ENCODE data around the gene CTBP2.

The CTBP2 gene

DNA sequence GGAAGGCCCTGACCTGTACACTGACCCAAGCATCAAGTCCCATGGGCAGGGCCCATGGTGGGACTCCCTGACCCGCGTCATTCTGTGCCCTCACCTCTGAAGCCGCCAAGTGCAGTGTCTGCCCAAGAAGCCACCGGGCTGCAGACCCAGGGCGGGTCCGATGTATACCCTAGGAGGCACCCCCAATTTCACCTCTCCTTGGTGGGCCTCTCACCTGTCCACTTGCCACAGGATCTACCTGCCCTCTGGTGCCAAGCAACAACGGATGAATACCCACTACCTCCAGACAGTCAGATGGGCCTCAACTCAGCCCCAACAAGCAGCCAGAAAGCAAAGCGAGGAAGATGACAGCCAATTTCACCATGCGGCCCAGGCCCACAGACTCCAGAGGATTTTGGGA lies 92.6 kb downstream of the CTBP2 start:
- H3K4me2 ChIP-seq (ENCODE audit: low read length), result no peak overlapping the region
- H3K36me3 ChIP-seq (ENCODE audit: control insufficient read depth, low read length), result no peaks in the 10 kb centered on the region
- H3K9me2 ChIP-seq (replicated peaks; ENCODE audit: control insufficient read depth, low read length), result no peaks in the 10 kb centered on the region; the same call in 1 of the 2 replicates
- no peak for TF ChIP-seq EZH2phosphoT487 (IDR thresholded peaks at IDR 0.05; ENCODE audit: borderline replicate concordance, low read length)
- TF ChIP-seq, protein P1, sequence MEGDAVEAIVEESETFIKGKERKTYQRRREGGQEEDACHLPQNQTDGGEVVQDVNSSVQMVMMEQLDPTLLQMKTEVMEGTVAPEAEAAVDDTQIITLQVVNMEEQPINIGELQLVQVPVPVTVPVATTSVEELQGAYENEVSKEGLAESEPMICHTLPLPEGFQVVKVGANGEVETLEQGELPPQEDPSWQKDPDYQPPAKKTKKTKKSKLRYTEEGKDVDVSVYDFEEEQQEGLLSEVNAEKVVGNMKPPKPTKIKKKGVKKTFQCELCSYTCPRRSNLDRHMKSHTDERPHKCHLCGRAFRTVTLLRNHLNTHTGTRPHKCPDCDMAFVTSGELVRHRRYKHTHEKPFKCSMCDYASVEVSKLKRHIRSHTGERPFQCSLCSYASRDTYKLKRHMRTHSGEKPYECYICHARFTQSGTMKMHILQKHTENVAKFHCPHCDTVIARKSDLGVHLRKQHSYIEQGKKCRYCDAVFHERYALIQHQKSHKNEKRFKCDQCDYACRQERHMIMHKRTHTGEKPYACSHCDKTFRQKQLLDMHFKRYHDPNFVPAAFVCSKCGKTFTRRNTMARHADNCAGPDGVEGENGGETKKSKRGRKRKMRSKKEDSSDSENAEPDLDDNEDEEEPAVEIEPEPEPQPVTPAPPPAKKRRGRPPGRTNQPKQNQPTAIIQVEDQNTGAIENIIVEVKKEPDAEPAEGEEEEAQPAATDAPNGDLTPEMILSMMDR (IDR thresholded peaks at IDR 0.05; ENCODE audit: low read depth, low read length, poor library complexity, severe bottlenecking), result no peak
- H3K79me2 ChIP-seq (ENCODE audit: control insufficient read depth, low read length), result peaks cover 31% of the 10 kb centered on the region
- H3K4me3 ChIP-seq (ENCODE audit: low read length), result no peak overlapping the region
- peaks cover 14% of the 10 kb centered on the region for H3F3A ChIP-seq (ENCODE audit: control insufficient read depth, insufficient read depth)
- H3K27me3 ChIP-seq (ENCODE audit: control insufficient read depth, low read length), result no peaks in the 10 kb centered on the region
- peaks cover 56% of the 10 kb centered on the region for H3K4me1 ChIP-seq (ENCODE audit: control insufficient read depth, low read length)
- H3K9me3 ChIP-seq (ENCODE audit: control insufficient read depth, insufficient read depth, low read length), result no peaks in the 10 kb centered on the region
- no peaks in the 10 kb centered on the region for H4K20me1 ChIP-seq (ENCODE audit: control insufficient read depth, insufficient read depth, low read depth, low read length)
- H3K27ac ChIP-seq (ENCODE audit: low read depth, low read length), result no peak overlapping the region

DNA sequence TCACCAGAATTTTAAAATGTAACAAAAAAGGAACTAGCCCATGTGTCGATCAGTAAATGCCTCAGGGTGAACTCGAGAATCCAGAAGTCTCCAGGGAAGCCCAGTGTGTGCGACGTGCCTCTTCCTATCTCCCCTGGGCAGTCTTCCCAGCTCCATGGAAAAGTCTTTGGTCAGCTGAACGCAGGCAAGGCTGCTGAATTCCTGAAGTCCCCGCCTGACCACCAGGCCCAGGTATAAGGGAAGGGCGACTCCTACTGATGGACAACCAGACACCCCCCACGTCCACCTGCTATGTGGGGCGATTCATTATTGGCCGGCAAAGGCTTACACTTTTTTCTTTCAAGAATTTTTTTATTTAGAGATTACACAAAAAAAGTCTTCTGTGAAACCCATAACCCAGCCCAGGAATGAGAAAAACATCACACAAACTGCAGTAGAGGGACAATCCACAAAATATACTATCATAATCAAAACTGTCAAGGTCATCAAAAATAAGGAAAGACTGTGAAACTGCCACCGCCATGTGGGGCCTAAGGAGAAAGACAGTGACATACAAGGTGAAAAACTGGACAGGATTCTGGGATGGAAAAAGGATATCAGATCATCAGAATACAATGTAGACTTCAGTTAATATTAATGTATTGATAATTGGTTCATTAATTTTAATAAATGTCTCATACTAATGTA lies 93.5 kb downstream of the CTBP2 start:
- TF ChIP-seq, protein P1 (IDR thresholded peaks at IDR 0.05; ENCODE audit: low read depth, low read length, poor library complexity, severe bottlenecking), result no peak
- no peak for TF ChIP-seq EZH2phosphoT487 (IDR thresholded peaks at IDR 0.05; ENCODE audit: borderline replicate concordance, low read length)
- Histone ChIP-seq H3K27me3 (ENCODE audit: control insufficient read depth, low read length) (no peaks in the 10 kb centered on the region), H4K20me1 (ENCODE audit: control insufficient read depth, insufficient read depth, low read depth, low read length) (no peaks in the 10 kb centered on the region), H3K36me3 (ENCODE audit: control insufficient read depth, low read length) (no peaks in the 10 kb centered on the region), H3F3A (ENCODE audit: control insufficient read depth, insufficient read depth) (peaks cover 14% of the 10 kb centered on the region), H3K4me2 (ENCODE audit: low read length) (peak overlapping the region; percentile 87), H3K4me3 (ENCODE audit: low read length) (no peak overlapping the region), H3K27ac (ENCODE audit: low read depth, low read length) (no peak overlapping the region), H3K9me3 (ENCODE audit: control insufficient read depth, insufficient read depth, low read length) (no peaks in the 10 kb centered on the region), H3K4me1 (ENCODE audit: control insufficient read depth, low read length) (peaks cover 65% of the 10 kb centered on the region), H3K79me2 (ENCODE audit: control insufficient read depth, low read length) (peaks cover 31% of the 10 kb centered on the region), H3K9me2 (replicated peaks; ENCODE audit: control insufficient read depth, low read length) (no peaks in the 10 kb centered on the region)

DNA sequence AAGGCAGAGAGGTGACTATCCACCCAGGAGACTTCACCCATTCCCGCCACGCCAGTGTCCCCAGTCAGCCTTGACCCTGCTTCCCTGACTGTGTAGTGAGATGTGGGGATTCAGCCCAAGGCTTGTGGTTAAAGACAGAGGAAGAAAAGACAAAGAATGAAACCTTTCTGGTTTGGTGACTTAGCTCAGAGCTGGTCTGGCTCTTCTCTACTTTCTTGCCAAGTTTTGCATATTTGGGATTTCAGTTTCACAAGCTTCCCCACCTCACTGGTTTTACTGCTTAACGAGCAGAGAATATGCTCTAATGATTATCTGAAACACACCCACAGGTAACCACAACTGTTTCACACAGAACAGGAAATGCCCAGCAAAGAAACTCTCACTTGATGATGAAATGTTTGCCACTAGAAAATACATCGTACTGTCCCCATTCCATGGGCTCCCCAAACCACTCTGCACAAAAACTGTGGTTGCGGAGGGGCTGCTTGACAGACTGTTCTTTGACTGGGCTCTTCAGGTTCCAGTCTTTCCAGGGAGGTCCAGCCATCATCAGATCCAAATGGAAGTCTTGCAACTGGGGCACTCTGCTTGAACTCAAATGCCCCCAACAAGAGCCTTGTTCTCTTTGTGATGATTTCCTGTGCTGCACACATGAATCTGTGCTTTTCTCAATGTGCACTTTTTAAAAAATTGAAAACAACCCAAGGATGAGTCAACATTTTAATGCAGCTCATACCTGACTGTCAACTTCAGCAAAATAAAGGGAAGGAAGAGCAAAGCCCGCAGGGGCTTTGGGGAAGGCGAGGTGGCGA lies 95.5 kb downstream of the CTBP2 start:
- no peaks in the 10 kb centered on the region for H3K9me2 ChIP-seq (replicated peaks; ENCODE audit: control insufficient read depth, low read length)
- no peaks in the 10 kb centered on the region for H3K9me3 ChIP-seq (ENCODE audit: control insufficient read depth, insufficient read depth, low read length)
- TF ChIP-seq EZH2phosphoT487 (IDR thresholded peaks at IDR 0.05; ENCODE audit: borderline replicate concordance, low read length), result no peak
- TF ChIP-seq, protein P1 (IDR thresholded peaks at IDR 0.05; ENCODE audit: low read depth, low read length, poor library complexity, severe bottlenecking), result no peak
- H3K27me3 ChIP-seq (ENCODE audit: control insufficient read depth, low read length), result no peaks in the 10 kb centered on the region
- peaks cover 40% of the 10 kb centered on the region for H3K79me2 ChIP-seq (ENCODE audit: control insufficient read depth, low read length)
- H3K36me3 ChIP-seq (ENCODE audit: control insufficient read depth, low read length), result no peaks in the 10 kb centered on the region
- peak overlapping the region; percentile 68 for H3K4me3 ChIP-seq (ENCODE audit: low read length)
- H4K20me1 ChIP-seq (ENCODE audit: control insufficient read depth, insufficient read depth, low read depth, low read length), result peaks cover 3% of the 10 kb centered on the region; the same call in 1 of the 2 replicates
- H3K4me1 ChIP-seq (ENCODE audit: control insufficient read depth, low read length), result peaks cover 76% of the 10 kb centered on the region
- peak overlapping the region; percentile 87 for H3K4me2 ChIP-seq (ENCODE audit: low read length)
- H3F3A ChIP-seq (ENCODE audit: control insufficient read depth, insufficient read depth), result peaks cover 14% of the 10 kb centered on the region
- peak overlapping the region; percentile 89 for H3K27ac ChIP-seq (ENCODE audit: low read depth, low read length)
